Hepatocyte (in vitro differentiated cells): ENCODE data around the gene CCBE1.

Experiments
- CTCF ChIP-seq: fragments of 200-600 bp; sonication (generic); IDR thresholded peaks from 2 replicates; pipeline ENCODE4 v1.5.1; 2016; ENCODE audit warnings: antibody characterized with exemption, mild to moderate bottlenecking; ENCODE audit not compliant: poor library complexity
- EZH2phosphoT487 ChIP-seq: fragments of 200-600 bp; sonication (generic); IDR thresholded peaks from one replicate; pipeline ENCODE4 v1.6.1; 2018; ENCODE audit warnings: antibody characterized with exemption, mild to moderate bottlenecking, low read depth, moderate library complexity; ENCODE audit not compliant: unreplicated experiment, severe bottlenecking

- TF ChIP-seq CTCF (no peak), EZH2phosphoT487 (no peak)
Observed at GRCh38 chr18:59733421-59733820, 36.2 kb upstream of the CCBE1 start.
